ENCODE results near the gene MMRN1.

MMRN1 gene

DNA sequence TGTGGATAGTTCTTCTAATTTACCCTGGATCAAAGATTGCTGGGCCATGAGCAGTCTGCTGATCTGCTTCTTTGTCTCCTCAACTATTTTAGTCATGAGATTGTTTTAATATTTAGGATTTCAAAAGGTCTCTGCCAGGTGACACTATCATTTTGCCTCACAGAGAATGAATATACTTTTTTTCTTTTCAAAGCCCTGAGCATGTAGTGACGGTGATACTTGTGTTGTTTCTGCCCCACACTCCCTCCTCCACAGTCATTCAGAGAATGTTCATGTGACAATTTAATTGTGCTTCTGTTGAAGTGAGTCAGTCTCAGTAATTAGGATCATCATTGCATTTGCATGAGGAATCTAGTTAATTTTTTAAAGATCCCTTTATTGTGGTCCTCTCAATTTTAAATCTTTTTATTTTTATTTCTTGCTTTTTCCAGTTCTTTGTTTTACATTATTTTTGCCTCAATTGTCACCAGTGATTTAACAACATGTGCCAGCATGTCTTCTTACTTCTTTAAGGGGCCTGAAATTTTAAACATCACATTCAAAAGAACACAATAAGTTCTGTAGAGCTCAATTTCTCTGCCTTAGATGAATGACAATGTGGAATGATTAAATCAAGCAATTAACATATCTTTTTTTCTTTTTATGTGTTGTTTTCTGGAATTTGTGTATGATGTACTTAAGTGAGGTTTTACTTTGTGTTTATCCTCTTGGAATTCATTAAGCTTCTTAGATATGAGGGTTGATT, 12.3 kb downstream of the MMRN1 start:
- DNase-seq = no peak
- in situ Hi-C loops (cut with HindIII; ENCODE audit: low pct_ligation_motif_present, low pct_unique_long_range_greater_than_20kb, low sequenced_read_pairs) = no loop called here

DNA sequence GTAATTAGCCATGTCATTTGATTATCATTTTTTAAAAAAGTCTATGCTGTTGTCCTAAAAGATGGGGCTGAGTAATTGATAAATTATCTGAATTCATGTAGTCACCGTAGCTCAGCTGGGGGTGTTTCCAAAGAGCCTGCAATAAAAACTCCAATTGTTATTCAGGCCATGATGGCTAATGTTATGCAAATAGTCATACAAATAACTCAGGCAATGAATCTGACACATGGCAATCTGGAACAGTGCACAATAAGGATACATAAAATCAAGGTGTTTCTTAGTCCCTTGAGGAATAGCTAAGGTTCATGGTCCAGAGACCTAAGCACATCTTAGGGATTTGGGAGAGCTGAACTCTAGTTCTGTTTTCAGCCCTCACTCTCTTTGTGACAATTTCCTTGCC, 15.2 kb downstream of the MMRN1 start:
- no peak for DNase-seq

DNA sequence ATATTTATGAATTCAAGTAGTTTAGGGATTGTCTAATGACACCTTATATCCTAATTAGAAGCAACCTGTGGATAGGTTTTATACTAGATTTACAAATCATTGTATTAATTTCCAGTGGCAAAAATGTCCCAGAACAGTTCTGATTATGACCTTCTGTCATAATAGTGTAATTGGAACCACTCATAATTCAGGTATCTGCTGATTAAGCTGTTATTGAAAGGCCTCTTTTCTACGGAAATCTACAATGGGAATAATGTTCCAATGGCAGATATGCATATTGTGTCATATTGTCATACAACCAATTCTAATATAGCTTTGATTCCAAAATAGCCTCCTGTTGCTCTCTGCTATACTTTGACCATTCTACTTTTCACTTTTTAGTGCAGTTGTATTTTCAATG, 19.0 kb downstream of the MMRN1 start:
- in situ Hi-C loops (cut with HindIII; ENCODE audit: low pct_ligation_motif_present, low pct_unique_long_range_greater_than_20kb, low sequenced_read_pairs) = no loop called here
- DNase-seq = no peak

More for the DNA sequence above, 15.2 kb downstream of the MMRN1 start:
- in situ Hi-C loops (cut with HindIII; ENCODE audit: low pct_ligation_motif_present, low pct_unique_long_range_greater_than_20kb, low sequenced_read_pairs) = no loop called here

DNA sequence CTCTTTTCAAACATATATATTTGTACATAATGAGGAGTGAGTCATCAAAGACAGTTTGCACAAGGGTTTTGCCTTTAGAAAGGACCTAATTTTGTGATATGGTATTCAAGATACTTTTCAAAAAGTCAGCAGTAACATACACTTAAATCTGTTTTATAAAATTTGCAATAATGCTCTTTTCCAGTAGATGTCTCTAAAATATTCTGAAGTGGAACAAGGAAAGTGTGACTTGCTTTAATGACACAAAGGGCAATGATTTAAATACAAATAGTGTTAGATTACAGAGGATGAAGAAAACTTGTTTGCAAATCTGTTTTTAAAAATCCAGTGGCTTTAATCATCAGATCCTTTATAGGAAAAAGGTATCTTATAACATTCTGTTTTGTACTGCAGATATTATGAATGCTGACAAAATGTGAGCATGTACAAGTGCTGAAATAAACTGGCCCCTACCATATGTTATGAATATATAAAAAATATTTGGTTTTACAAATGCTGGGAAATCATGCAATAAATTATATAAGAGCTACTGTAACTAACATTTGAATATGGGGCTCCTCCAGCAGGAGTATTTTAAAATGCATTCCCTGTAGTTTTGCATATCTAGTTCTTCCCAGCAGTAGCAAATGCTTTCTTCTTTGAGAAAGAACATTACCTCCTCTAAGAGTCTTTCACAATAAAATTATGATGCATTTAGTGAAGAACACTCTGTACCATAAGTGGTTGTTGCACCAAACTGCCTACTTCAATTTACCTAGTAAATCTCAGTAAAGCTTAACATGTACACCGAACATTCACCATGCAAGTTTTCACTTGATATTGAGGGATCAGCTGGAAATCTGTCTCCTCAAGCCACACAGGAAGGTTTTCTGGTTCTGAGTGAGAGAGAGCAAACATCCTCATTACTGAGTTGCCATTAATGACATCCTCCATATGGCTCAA, 20.2 kb downstream of the MMRN1 start:
- in situ Hi-C loops (cut with HindIII; ENCODE audit: low pct_ligation_motif_present, low pct_unique_long_range_greater_than_20kb, low sequenced_read_pairs) = no loop called here
- no peak for DNase-seq

DNA sequence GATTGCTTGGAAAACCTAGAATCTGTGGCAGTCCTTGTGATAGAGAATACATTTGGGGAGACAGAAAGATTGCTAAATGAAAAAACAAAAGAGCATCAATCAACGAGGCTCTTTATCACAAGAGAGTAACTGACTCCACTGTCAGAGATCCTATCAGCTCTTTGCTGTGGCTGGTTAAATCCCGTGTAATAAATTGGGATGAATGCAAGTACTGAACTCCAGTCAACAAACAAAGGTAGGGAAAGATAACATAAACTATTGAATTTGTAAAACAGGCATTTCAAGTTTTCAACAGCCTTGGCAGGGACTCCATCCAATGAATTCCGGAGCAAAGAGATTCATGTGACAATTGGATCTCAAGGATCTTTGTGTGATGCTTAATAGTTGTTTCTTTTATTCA, 21.3 kb downstream of the MMRN1 start:
- in situ Hi-C loops (cut with HindIII; ENCODE audit: low pct_ligation_motif_present, low pct_unique_long_range_greater_than_20kb, low sequenced_read_pairs) = no loop called here
- no peak for DNase-seq

DNA sequence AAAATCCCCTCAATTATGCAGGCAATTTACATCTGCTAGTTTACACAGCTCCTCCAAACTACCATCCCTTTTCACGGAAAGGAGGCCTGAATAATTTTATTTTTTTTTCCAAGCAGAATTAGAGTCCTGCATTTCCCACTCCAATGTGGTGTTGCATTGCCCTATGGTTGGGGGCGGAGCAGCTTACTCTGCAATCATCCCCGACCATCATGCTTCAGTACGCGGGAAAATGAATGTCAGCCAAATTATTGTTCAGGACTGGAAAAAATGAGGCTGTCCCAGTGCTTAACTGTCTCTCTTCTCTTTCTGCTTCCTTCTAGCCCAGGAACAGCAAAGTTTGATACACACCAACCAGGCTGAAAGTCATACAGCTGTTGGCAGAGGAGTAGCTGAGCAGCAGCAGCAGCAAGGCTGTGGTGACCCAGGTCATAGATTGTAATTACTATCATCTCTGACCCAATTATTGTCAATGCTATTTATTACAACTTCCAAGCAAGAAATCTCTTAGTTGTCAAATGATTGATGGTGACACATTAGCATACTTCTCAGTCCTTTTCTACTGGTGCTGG, 28.3 kb downstream of the MMRN1 start:
- no peak for DNase-seq
- in situ Hi-C loops (cut with HindIII; ENCODE audit: low pct_ligation_motif_present, low pct_unique_long_range_greater_than_20kb, low sequenced_read_pairs) = no loop called here

DNA sequence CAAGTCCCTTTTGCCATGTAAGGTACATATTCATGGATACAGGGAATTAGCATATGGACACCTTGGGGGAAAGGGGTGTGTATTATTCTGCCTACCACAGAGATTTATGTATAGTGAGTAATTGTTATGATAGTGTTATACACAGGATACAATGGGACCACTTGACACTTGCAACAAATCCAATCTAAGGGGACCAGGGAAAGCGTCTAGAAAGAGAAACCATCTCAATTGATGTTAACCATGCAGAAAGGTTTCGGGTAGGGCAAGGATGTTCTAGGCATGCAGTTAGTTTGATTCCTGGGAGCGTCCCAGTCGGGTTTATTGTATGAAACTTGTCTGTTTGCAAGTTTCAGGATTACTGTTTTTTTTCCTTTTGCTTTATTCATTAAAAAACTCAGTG, 34.2 kb downstream of the MMRN1 start:
- in situ Hi-C loops (cut with HindIII; ENCODE audit: low pct_ligation_motif_present, low pct_unique_long_range_greater_than_20kb, low sequenced_read_pairs) = no loop called here
- DNase-seq = no peak

DNA sequence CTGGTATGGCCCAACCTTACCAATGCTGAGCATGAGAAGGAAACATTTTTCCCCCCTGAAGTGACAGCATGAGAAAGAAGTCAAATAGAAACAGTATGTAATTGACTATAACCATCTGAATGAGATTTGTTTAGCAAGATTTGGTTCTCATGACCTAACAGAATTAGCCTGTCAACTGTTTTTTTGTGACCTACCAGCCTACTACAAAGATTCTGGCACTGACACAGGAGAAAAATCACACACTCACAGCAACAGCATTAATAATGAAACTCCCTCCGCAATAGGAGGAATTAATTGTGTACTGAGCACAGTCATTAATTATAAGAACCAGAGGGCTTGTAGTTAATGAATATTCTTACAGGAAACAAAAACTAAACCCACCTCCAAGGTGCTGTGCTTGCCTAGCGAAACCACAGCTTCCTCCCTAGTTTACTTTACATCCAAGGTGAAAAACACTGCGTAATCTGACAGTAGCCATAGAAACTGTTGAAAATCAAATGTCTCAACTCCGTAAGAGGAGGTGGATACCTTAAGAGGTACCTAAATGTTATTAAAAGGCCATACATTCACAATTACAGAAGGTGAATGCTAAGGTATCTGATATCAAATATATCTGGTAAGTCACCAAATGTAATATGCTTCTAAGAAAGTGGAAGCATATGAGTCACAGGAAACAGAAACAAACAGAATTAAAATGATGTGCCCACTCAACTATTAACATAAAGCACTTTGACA, 34.9 kb downstream of the MMRN1 start:
- no peak for DNase-seq
- in situ Hi-C loops (cut with HindIII; ENCODE audit: low pct_ligation_motif_present, low pct_unique_long_range_greater_than_20kb, low sequenced_read_pairs) = no loop called here

DNA sequence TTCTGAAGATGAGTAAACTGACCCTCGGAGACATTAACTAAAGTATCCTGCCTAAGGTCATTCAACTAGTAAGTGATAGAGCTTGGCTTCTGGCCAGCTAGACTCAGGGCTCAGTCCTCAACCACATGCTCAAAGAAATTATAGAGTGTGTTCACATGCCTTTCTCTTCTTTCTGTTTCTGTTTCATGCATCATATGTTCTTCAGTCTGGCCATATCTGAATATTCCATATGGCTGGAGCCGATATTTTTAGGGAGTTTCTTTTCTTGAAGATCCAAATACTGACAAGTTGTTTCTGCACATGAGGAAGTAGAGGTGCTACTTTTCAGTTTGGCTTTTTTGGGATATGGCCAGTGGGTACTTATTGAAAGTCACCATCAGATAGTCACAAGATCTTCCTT, 44.9 kb downstream of the MMRN1 start:
- in situ Hi-C loops (cut with HindIII; ENCODE audit: low pct_ligation_motif_present, low pct_unique_long_range_greater_than_20kb, low sequenced_read_pairs) = no loop called here

DNA sequence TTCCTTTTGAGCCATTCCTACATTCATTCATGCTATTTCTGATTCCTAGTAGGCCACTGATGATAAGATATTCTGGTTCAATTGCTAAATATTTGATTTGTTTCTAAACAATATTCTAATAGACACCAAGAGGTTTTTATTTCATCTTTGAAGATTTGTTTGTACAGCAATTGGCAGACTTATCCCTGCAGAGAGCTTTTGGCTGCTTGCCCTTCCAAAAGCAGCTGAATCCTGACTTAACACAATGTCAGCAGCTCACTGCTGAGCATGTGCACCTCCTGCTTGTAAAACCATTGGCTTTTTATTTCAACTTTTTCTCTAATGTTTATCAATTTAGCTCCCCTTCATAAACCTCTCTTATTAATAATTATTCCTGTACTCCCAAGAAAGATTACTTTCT, 45.3 kb downstream of the MMRN1 start:
- in situ Hi-C loops (cut with HindIII; ENCODE audit: low pct_ligation_motif_present, low pct_unique_long_range_greater_than_20kb, low sequenced_read_pairs) = no loop called here
- DNase-seq = no peak

More for the DNA sequence above, 44.9 kb downstream of the MMRN1 start:
- DNase-seq = no peak

DNA sequence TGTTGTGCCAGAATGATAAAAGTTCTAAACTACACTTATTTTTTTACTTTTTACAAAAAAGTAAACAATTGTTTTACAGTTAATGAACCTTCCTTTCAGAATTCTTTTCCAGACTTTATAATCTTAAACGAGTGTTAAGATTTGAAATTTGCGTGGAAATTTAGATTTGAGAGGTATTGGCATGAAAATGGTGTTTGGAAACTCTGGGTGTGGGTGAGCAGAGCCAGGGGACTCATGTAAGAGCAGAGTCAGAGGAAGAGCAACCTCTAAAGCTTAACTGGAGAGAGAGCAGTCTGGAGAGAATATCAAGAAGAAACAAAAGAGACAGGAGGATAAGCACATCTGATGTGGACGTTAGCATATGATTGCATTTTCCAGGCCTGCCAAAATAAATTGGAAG, 48.2 kb downstream of the MMRN1 start:
- no peak for DNase-seq
- in situ Hi-C loops (cut with HindIII; ENCODE audit: low pct_ligation_motif_present, low pct_unique_long_range_greater_than_20kb, low sequenced_read_pairs) = no loop called here

DNA sequence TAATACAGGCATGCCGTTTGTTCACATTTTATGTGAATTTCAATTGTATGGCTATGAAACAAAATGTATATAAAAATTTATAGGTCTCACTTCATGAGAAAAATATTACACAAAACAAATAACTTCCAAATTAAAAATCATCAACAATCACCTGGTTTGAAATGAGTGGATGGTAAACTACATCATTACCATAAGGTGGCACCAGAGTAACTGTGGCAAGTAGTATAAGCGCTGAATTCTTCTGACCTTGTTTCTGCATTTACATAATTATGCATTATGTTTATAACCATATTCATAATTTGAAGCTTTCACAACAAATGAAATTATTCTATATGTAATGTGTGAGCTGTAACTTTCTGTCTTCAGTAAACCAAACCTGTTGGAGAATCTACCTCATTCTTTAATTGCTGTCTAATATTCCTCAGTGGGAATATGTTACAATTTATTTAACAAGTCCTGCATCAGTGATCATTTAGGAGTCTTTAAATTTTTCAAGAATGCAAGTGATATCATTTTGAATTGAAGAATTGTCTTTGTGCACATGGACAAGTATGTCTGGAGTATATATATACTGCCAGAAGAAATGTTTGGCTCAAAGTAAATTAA, 55.2 kb downstream of the MMRN1 start:
- in situ Hi-C loops (cut with HindIII; ENCODE audit: low pct_ligation_motif_present, low pct_unique_long_range_greater_than_20kb, low sequenced_read_pairs) = no loop called here
- peak; percentile 4 for DNase-seq

DNA sequence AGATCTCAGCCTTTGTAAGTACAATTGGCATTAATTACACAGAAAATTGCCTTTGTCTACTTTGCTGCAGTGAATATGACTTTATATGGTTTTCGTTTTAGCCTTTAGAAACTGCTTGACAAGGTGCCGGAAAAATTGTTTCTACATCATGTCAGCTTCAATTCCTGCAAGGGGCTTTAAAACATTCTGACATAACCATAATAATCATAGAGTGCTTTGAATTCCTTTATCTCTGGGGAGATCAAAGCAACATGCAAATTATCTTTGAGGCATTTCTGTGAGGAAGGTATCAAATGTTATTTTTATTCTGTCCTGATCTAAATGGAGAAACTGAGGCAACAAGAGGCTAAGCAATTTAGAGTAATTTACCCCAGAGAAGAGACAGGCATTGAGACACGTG, 57.8 kb downstream of the MMRN1 start:
- no peak for DNase-seq
- in situ Hi-C loops (cut with HindIII; ENCODE audit: low pct_ligation_motif_present, low pct_unique_long_range_greater_than_20kb, low sequenced_read_pairs) = no loop called here

DNA sequence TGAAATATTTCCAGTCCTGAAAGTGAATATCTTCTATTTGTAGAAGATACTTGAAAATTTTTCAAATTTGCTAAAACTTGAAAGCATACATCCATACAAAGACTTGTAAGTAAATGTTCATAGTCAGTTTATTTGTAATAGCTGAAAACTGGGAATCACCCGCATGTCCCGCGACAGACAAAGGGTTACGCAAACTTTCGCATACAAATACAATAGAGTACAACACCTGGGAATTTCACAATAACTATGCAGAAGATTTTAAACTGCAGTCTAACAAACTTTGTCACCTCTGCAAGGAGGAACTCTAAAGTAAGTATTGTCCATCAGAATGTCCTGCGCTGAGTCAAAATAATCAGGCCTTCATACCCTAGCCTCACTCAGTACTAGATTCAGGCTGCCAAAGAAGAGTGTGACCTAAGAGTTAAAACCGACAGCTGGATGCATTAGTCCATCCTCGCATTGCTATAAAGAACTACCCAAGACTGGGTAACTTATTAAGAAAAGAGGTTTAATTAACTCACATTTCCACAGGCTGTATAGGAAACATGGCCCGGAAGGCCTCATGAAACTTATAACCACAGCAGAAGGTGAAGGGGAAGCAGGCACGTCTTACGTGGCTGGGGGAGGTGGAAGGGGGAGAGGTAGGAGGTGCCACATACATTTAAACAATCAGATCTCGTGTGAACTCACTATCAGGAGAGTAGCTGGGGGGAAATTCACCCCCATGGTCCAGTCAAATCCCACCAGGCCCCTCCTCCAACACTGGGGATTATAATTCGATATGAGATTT, 60.4 kb downstream of the MMRN1 start:
- in situ Hi-C loops (cut with HindIII; ENCODE audit: low pct_ligation_motif_present, low pct_unique_long_range_greater_than_20kb, low sequenced_read_pairs) = no loop called here
- no peak for DNase-seq

DNA sequence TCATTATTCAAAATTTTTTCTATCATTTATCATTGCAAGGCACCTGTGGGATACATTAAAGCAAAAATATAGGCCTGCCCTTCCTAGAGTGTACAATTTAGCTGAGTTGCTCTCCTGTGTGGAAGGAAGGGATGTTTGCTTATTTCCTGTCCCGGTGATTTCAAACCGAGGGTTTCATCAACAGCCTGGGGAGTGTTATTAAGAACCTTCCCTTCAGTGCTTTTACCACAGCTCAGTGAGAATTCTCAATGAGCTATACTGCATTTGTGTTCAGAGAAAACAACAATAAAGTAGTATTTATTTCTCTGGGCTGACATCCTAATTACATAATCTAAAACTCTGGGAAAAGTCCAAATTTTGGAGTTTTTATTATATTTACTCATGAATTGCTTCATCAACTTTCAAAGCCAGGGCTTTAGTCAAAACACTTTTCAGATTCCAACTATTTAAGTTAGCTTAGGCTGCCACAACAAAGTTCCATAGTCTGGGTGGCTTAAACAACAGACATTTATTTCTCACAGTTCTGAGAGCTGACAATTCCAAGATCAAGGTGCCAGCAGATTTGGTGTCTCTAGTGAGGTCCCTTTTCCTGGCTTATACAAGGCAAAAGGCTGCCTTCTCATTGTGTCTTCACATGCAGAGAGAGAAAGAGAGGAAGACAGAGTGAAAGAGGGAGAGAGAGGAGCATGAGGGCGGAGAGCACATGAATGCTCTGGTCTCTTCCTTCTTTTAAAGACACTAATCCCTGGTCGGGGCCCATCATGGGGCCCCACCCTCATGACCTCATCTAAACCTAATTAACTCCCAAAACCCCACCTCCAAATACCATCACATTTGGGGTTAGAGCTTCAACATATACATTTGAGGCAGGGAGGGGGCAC, 62.6 kb downstream of the MMRN1 start:
- no peak for DNase-seq

DNA sequence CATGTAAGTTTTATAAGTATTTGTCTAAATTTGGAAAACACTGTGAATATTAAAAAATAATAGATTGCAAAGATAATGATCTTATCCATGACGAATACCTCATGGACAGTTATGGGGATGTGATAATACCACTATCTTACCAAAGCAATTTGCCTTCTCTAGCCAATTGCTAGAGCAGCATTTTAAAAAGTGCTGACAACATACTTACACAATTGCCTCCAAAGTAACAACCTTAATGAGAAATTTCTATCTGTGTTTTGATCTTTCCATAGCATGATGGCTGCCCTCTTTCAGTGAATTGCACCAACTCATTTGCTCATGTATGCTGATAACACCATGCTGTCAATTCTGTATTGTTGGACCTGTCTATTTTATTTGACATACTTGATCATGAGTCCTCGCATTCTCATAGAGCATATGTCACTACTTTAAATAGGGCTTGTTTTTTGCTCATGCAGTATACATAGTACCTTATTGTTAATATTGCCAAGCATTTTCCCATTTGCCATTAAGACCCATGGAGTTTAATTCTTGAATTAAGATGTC, 87.2 kb downstream of the MMRN1 start:
- no peak for DNase-seq
- in situ Hi-C loops (cut with HindIII; ENCODE audit: low pct_ligation_motif_present, low pct_unique_long_range_greater_than_20kb, low sequenced_read_pairs) = no loop called here

More for the DNA sequence above, 62.6 kb downstream of the MMRN1 start:
- in situ Hi-C loops (cut with HindIII; ENCODE audit: low pct_ligation_motif_present, low pct_unique_long_range_greater_than_20kb, low sequenced_read_pairs) = no loop called here

DNA sequence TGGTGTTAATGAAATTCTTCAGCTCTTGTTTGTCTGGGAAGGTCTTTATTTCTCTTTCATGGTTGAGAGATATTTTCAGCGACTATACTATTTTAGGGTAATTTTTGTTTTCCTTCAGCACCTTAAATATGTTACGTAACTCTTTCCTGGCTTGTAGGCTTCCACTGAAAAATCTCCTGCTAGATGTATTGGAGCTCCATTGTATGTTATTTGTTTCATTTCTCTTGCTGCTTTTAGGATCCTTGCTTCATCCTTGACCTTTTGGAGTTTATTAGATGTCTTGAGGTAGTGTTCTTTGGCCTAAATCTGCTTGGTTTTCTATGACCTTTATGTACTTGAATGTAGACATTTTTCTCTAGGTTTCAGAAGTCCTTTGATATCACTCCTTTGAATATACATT, 93.6 kb downstream of the MMRN1 start:
- DNase-seq = no peak
- in situ Hi-C loops (cut with HindIII; ENCODE audit: low pct_ligation_motif_present, low pct_unique_long_range_greater_than_20kb, low sequenced_read_pairs) = no loop called here
